ENCODE measurements around the gene MEIKIN.

- TF ChIP-seq REST (IDR thresholded peaks at IDR 0.05; ENCODE audit: insufficient read depth in 1 of 2, low read depth in 2 of 2, low read length in 2 of 2), result no peak
- TF ChIP-seq TAF1 (IDR thresholded peaks at IDR 0.05; ENCODE audit: borderline replicate concordance, insufficient read depth, low read length), result no peak
- TF ChIP-seq POLR2AphosphoS5 (IDR thresholded peaks at IDR 0.05; ENCODE audit: low read depth, low read length), result no peak
- no peak for TF ChIP-seq SIN3A (IDR thresholded peaks at IDR 0.05; ENCODE audit: borderline replicate concordance, insufficient read depth, low read length)
- no peak for TF ChIP-seq FOXP2 (optimal IDR thresholded peaks at IDR 0.05; ENCODE audit: borderline replicate concordance, extremely low read depth, extremely low read length, insufficient read depth)
These were observed 132.9 kb downstream of the MEIKIN start for GRCh38 chr5:131812371-131813160.
